IPS DF 4.7 (cell line): ENCODE measurements around the gene CD48.

Source experiments
- DNase-seq: peaks from one replicate; pipeline ENCODE4 v3.0.0-alpha.2; 2013; ENCODE audit warnings: low spot score; ENCODE audit errors: extremely low read depth

The CD48 gene

GRCh38 chr1:160711602-160712311, at the start of gene CD48:
Gene CD48 (minus strand): TSS chr1:160711822. CDS start chr1:160711763, 59 bp downstream.
- no peak for DNase-seq

GRCh38 chr1:160761046-160761445, 49.4 kb upstream of the CD48 start:
- no peak for DNase-seq

GRCh38 chr1:160759740-160760139, 48.1 kb upstream of the CD48 start:
- no peak for DNase-seq

GRCh38 chr1:160758521-160758920, 46.9 kb upstream of the CD48 start:
- no peak for DNase-seq

GRCh38 chr1:160756849-160757201, 45.2 kb upstream of the CD48 start:
- DNase-seq, result no peak

GRCh38 chr1:160755911-160756848, 44.6 kb upstream of the CD48 start:
- DNase-seq, result no peak

- DNase-seq, result no peak
Measured at GRCh38 chr1:160755461-160755860, 43.8 kb upstream of the CD48 start.

GRCh38 chr1:160753594-160753993, 42.0 kb upstream of the CD48 start:
- DNase-seq, result no peak

- no peak for DNase-seq
Measured at GRCh38 chr1:160752924-160753323, 41.3 kb upstream of the CD48 start.

GRCh38 chr1:160752406-160752805, 40.8 kb upstream of the CD48 start:
- DNase-seq, result no peak

- no peak for DNase-seq
Measured at GRCh38 chr1:160750608-160751007, 39.0 kb upstream of the CD48 start.

GRCh38 chr1:160748878-160749269, 37.3 kb upstream of the CD48 start:
- no peak for DNase-seq

GRCh38 chr1:160748181-160748877, 36.7 kb upstream of the CD48 start:
- no peak for DNase-seq

GRCh38 chr1:160747717-160748116, 36.1 kb upstream of the CD48 start:
- DNase-seq, result no peak

GRCh38 chr1:160746836-160747500, 35.3 kb upstream of the CD48 start:
- DNase-seq, result no peak

- DNase-seq, result no peak
Measured at GRCh38 chr1:160745551-160745950, 33.9 kb upstream of the CD48 start.

- DNase-seq, result no peak
Measured at GRCh38 chr1:160744852-160745520, 33.4 kb upstream of the CD48 start.

GRCh38 chr1:160744199-160744851, 32.7 kb upstream of the CD48 start:
- no peak for DNase-seq

- DNase-seq, result no peak
Measured at GRCh38 chr1:160743266-160743665, 31.6 kb upstream of the CD48 start.

- DNase-seq, result no peak
Measured at GRCh38 chr1:160742428-160743127, 31.0 kb upstream of the CD48 start.
